Head of caudate nucleus (tissue), 42 donors: ENCODE results near the gene CHI3L2.
"Not testable (repeated sequence)": the region's sequence is repeated elsewhere in the genome, so short reads cannot be mapped to it uniquely, and the experiment has no call there.

ENCODE experiments used
- DNase-seq, 42 donors: peaks; one replicate each; pipeline versions ENCODE4 v3.0.0 to v3.0.0-alpha.2; 2020 to 2021; ENCODE audit warnings: mixed read lengths in 7 of 42
- intact Hi-C: fragments of 100-400 bp; cut with DNase I; formaldehyde crosslinking; loops from one replicate; pipeline ENCODE4 v1.15.0; 2022

The CHI3L2 gene

GRCh38 chr1:111201275-111202090 lies 26.0 kb upstream of the CHI3L2 start:
- intact Hi-C loops: no loop called here
- no peak for DNase-seq

- no peak for DNase-seq
- intact Hi-C loops: no loop called here
Observed at GRCh38 chr1:111202366-111202706, 25.2 kb upstream of the CHI3L2 start.

DNA sequence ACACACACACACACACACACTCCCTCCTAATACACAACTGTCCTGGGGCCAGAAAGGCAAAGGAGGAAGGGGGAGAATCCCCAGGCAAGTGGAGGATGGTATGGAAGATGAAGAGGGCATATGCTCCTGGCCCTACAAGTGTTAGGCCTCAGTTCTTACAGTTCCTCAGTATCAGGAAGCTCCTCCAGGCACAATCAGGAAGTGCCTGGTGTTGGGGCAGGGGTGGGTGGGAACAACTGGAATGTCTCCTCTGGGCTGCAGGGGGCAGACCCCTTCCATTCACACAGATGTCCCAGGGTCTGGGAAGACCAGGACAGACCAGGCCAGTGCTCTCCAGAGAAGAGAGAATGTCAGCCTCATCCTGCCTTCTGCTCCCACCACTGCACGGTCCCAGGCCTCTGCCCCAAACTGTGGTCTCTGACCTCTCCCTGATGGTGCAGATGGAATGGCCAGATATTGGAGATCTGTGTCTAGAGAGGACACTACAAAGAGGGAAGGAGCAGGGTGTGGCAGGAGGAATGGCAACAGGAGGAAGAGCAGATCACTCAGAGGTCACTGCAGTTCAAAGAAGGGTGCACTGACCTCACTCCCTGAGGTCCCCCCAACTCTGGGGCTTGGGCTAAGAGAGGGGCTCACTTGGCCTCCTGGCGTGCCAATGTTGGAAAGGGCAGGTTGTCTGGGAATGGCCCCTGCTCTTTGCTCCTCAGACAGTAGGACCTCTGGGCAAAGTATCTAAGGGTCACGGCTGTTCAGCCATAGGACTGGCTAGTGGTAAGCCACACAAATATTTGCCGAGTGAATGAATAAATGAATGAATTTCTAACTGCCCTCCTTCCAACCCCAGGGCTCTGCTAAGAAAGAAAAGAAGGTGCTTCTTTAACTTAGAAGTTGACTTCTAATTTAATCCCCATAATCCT lies 24.5 kb upstream of the CHI3L2 start:
- intact Hi-C loops: no loop called here
- no peak for DNase-seq

GRCh38 chr1:111203681-111204200 lies 23.8 kb upstream of the CHI3L2 start:
- intact Hi-C loops: no loop called here
- peak in 41 of 42 donors; percentile 27 to 79 (median 54) for DNase-seq

DNA sequence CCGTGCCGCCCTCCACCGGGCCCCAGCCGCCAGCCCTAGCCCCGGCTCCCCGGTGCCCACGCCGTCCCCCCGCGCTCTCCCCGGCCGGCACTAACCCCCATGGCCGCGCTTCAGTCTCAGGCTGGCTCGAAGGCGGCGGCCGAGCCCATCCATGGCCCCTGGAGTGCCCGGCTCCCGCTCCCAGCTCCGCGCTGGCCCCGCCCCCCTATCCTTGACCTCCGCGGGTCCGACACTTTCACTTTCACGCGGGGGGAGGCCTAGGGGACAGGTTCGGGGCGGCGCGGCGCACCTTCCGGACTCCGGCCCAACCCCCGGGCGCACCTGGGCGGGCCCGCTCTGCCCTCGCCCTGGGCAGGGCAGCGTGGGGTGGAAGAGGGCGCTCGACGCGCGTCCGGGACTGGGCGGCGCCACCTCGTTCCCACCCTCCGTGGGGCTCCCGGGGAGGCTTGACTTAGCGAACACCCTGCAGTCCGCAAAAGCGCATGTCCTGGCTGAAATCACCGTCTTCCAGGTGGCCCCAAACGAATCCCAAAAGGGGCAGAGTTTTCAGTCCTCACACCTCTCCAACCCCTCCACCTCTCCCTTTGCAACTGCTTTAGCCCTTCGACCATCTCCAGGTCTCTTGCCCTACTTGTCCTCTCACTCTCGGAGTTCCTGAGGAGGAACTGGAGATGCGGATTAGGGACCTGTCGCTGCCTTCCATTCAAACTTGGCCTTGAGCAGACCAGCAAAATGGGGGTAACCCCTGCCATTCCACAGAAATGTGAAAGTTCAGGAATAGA lies 23.1 kb upstream of the CHI3L2 start:
- peak in 2 of 42 donors; percentile 32 to 33 for DNase-seq
- intact Hi-C loops: no loop called here

- intact Hi-C loops: no loop called here
- DNase-seq: no peak
Observed at GRCh38 chr1:111204983-111205713, 22.4 kb upstream of the CHI3L2 start.

- intact Hi-C loops: no loop called here
- no peak for DNase-seq
Observed at GRCh38 chr1:111205714-111206050, 21.8 kb upstream of the CHI3L2 start.

GRCh38 chr1:111208921-111209320 lies 18.6 kb upstream of the CHI3L2 start:
- intact Hi-C loops: no loop called here
- no peak for DNase-seq

GRCh38 chr1:111209622-111210021 lies 17.9 kb upstream of the CHI3L2 start:
- intact Hi-C loops: no loop called here
- no peak for DNase-seq

GRCh38 chr1:111211921-111212320 lies 15.6 kb upstream of the CHI3L2 start:
- intact Hi-C loops: no loop called here
- DNase-seq: no peak

- intact Hi-C loops: no loop called here
- DNase-seq: no peak
Observed at GRCh38 chr1:111212634-111213335, 14.7 kb upstream of the CHI3L2 start.

GRCh38 chr1:111213412-111213811 lies 14.1 kb upstream of the CHI3L2 start:
- intact Hi-C loops: no loop called here
- no peak for DNase-seq

DNA sequence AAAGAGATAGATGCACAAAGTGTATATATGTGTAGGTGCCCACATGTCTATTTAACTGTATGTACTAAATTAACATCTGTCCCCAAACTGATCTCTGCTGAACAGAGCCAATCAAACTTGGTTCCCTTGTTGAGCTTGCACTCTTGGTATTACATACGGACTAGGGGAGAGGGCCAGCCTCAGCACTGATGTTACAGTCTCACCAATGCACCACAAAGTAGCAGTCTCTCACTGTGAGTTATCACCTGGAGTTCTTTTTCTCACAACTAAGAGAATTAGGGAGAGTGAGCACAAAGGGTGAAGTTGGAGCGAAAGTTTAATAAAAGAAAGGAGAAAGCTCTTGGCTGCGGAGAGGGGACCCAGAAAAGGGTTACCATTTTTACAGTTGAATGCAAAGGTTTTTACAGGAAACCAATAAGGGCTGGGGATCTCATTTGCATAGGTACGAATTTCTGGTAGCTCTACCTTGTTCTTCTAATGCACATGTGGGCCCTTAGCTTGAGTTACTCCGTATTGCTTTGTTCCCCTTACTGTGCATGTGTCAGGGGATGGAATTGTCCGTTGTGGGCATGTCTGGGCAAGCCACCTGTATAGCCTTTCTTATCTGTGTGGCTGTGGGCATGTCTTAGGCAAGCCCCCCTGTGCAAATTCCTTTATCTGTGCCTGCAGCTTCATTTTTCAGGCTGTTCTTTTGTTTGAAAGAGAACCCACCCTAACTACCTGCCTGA lies 13.3 kb upstream of the CHI3L2 start:
- intact Hi-C loops: no loop called here
- DNase-seq: no peak

DNA sequence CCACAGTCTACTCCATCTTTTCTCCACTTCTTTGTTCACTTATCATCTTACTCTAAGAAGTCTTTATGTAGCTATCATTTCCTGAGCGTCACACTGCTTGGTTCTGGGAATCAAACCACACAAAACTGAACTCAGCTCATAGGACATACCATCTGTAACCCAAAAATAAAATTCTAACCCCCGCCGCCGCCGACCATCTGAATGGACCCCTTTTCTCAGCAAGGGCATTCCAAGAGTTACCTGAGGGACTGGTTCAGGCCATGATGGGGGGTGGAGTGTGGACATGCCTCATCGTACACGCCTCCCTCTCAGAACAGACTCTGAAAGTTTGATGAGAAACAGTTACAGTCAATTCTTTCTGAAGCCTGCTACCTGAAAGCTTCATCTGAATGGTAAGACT lies 12.6 kb upstream of the CHI3L2 start:
- no peak for DNase-seq
- intact Hi-C loops: no loop called here

DNA sequence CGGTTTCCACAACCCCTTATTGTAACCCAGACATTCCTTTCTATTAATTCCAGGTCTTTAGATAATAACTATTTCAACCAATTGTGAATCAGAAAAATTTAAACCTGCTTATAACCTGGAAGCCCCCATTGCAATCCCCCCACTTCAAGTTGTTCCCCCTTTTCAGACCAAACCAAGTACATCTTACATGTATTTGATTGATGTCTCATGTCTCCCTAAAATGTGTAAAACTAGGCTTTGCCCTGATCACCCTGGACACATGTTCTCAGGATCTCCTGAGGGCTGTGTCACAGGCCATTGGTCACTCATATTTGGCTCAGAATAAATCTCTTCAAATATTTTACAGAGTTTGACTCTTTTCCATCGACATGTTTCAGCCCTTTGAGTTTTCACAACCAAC lies 12.2 kb upstream of the CHI3L2 start:
- intact Hi-C loops, DNase-seq: not testable (repeated sequence)

GRCh38 chr1:111216751-111217150 lies 10.8 kb upstream of the CHI3L2 start:
- intact Hi-C loops: no loop called here
- DNase-seq: no peak

DNA sequence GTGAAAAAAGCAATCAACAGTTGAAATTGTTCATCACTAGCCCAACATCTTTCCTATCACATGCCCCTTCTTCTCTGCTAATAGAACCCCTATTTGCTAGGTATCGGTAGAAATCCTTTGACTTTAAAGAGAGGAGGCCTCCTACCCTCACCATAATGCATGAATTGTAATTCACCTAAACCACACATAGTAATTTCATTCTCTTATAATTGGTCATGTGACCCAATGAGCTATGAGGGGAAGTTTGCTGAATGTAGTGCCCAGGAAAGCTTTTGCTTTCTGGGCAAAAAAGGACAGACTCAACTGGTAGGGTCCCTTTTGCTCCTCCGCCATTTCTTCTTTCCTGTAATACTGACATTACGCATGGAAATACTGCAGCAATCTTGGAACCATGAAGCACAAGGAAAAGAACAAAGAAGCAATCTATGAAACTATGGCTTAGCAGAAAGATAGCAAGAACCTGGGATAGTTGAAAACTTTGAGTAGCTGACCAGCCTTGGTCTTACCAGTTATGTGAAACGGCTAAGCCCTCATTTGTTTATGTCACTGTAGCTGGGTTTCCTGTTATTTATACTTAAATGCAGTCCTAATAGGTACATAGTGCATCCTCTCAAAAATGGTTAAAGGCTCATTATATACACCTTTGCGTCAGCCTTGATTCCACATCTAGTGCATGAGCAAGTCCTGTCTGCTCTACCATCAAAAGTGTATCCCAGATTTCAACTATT lies 10.2 kb upstream of the CHI3L2 start:
- DNase-seq: no peak
- intact Hi-C loops: no loop called here
